Stimulated activated naive B cell treated with anti-CD40 and anti-IgM and Interleukin-4, amounts not matched to agents 10 μg/mL and 1 μg/mL and 100 μg/mL, for 72 hours (primary cell): ENCODE results near the gene CLSTN3.
"Not testable (repeated sequence)": the region's sequence is repeated elsewhere in the genome, so short reads cannot be mapped to it uniquely, and the experiment has no call there.

Experiments
- ATAC-seq, 2 donors: fragments of 150-1000 bp; cut with Tn5 transposase; replicated peaks; 2 replicates each; pipeline ENCODE4 v1.10.0; 2021; ENCODE audit warnings: moderate library complexity in 1 of 2
- DNase-seq: peaks from one replicate; pipeline ENCODE4 v3.0.0; 2021
- H3K27ac Mint-ChIP-seq: one replicate; pipeline ENCODE4 v1.8.0; 2022; ENCODE audit warnings: mild to moderate bottlenecking, mixed read lengths
- H3K27me3 Mint-ChIP-seq, 2 donors: one replicate each; pipeline ENCODE4 v1.8.0; 2022; ENCODE audit warnings: mixed read lengths in 2 of 2
- H3K36me3 Mint-ChIP-seq, 2 donors: one replicate each; pipeline ENCODE4 v1.8.0; 2022; ENCODE audit warnings: mixed read lengths in 2 of 2, mild to moderate bottlenecking in 1 of 2
- H3K4me1 Mint-ChIP-seq, 2 donors: one replicate each; pipeline ENCODE4 v1.8.0; 2022; ENCODE audit warnings: mixed read lengths in 2 of 2, mild to moderate bottlenecking in 1 of 2
- H3K4me3 Mint-ChIP-seq, 2 donors: one replicate each; pipeline ENCODE4 v1.8.0; 2022; ENCODE audit warnings: mild to moderate bottlenecking in 2 of 2, mixed read lengths in 2 of 2, moderate library complexity in 1 of 2
- H3K9me3 Mint-ChIP-seq, 2 donors: one replicate each; pipeline ENCODE4 v1.8.0; 2022; ENCODE audit warnings: mixed read lengths in 2 of 2, mild to moderate bottlenecking in 1 of 2

CLSTN3 gene

GRCh38 chr12:7096979-7097378 lies 33.2 kb upstream of the CLSTN3 start:
- no peaks in the 10 kb centered on the region for H3K9me3 Mint-ChIP-seq

GRCh38 chr12:7099290-7099996 lies 30.7 kb upstream of the CLSTN3 start:
- ATAC-seq (no peak), DNase-seq (no peak)
- Mint-ChIP-seq H3K9me3 (no peaks in the 10 kb centered on the region), H3K36me3 (peaks cover 25 to 26% of the 10 kb centered on the region in 2 donors), H3K27ac (no peak overlapping the region), H3K4me1 (peaks cover 0 to 7% of the 10 kb centered on the region in 2 donors), H3K27me3 (no peaks in the 10 kb centered on the region), H3K4me3 (no peak overlapping the region)

More at GRCh38 chr12:7096979-7097378, 33.2 kb upstream of the CLSTN3 start:
- DNase-seq (no peak), ATAC-seq (no peak)
- Mint-ChIP-seq H3K4me1 (peaks cover 4 to 9% of the 10 kb centered on the region in 2 donors), H3K4me3 (no peak overlapping the region), H3K27ac (no peak overlapping the region), H3K36me3 (peaks cover 15 to 16% of the 10 kb centered on the region in 2 donors), H3K27me3 (peaks cover 0 to 3% of the 10 kb centered on the region in 2 donors)

- H3K27ac Mint-ChIP-seq: no peak overlapping the region
- H3K36me3 Mint-ChIP-seq: peaks cover 25 to 26% of the 10 kb centered on the region in 2 donors
- no peak for ATAC-seq
- H3K4me1 Mint-ChIP-seq: peaks cover 0 to 7% of the 10 kb centered on the region in 2 donors
- no peak overlapping the region for H3K4me3 Mint-ChIP-seq
- DNase-seq: no peak
- no peaks in the 10 kb centered on the region for H3K27me3 Mint-ChIP-seq
- no peaks in the 10 kb centered on the region for H3K9me3 Mint-ChIP-seq
Measured at GRCh38 chr12:7100239-7100638, 29.9 kb upstream of the CLSTN3 start.

DNA sequence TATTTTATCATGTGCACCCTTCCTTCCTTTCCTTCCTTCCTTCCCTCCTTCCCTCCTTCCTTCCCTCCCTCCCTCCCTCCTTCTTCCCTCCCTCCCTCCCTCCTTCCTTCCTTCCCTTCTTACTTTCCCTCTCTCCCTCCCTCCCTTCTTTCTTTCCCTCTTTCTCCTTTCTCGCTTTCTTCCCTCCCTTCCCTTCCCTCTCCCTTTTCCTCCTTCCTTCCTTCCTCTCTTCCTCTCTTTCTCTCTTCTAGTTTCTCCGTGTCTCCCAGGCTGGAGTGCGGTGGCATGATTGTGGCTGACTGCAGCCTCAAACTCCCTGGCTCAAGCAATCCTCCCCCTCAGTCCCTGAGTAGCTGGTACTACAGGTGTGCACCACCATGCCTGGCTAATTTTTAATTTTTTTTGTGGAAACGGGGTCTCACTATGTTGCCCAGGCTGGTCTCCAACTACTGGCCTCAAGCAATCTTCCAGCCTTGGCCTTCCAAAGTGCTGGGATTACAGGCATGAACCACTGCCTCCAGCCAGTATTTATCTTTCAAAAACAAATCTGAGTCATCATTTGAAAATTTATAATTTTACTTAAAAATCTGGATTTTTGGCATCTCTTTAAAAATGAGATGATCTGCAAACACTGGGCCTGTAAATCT lies 29.0 kb upstream of the CLSTN3 start:
- H3K27ac Mint-ChIP-seq: peak overlapping the region; percentile 75
- H3K27me3 Mint-ChIP-seq: no peaks in the 10 kb centered on the region
- peaks cover 5 to 7% of the 10 kb centered on the region in 2 donors for H3K9me3 Mint-ChIP-seq
- H3K4me1 Mint-ChIP-seq: peaks cover 0 to 7% of the 10 kb centered on the region in 2 donors
- H3K36me3 Mint-ChIP-seq: peaks cover 34 to 35% of the 10 kb centered on the region in 2 donors
- DNase-seq (no peak), ATAC-seq (no peak)
- no peak overlapping the region for H3K4me3 Mint-ChIP-seq

GRCh38 chr12:7101694-7102131 lies 28.5 kb upstream of the CLSTN3 start:
- no peak overlapping the region for H3K4me3 Mint-ChIP-seq
- peaks cover 0 to 7% of the 10 kb centered on the region in 2 donors for H3K4me1 Mint-ChIP-seq
- no peaks in the 10 kb centered on the region for H3K27me3 Mint-ChIP-seq
- ATAC-seq (no peak), DNase-seq (no peak)
- peaks cover 9 to 11% of the 10 kb centered on the region in 2 donors for H3K9me3 Mint-ChIP-seq
- no peak overlapping the region for H3K27ac Mint-ChIP-seq
- peaks cover 38 to 40% of the 10 kb centered on the region in 2 donors for H3K36me3 Mint-ChIP-seq

DNA sequence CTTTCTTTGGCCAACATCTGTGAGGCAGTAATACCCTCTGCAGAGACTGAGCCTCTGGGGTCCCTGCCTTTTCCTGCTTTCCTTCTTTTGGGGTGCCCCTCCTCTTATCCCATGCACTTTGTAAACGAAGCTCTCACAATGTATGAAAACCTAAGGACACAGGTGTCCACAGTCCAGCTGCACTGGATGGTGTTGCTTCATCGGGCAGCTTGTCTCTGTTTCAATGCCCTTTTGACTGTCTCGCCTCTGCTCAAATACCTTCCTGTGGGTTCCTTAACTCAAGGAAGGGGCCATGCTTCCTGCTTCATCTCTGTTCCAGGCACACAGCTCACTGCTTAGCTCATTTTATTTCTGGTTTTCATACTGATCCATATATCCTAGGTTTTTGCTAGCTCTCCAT lies 27.6 kb upstream of the CLSTN3 start:
- Mint-ChIP-seq H3K4me3 (no peak overlapping the region), H3K4me1 (peaks cover under 1 to 7% of the 10 kb centered on the region in 2 donors)

DNA sequence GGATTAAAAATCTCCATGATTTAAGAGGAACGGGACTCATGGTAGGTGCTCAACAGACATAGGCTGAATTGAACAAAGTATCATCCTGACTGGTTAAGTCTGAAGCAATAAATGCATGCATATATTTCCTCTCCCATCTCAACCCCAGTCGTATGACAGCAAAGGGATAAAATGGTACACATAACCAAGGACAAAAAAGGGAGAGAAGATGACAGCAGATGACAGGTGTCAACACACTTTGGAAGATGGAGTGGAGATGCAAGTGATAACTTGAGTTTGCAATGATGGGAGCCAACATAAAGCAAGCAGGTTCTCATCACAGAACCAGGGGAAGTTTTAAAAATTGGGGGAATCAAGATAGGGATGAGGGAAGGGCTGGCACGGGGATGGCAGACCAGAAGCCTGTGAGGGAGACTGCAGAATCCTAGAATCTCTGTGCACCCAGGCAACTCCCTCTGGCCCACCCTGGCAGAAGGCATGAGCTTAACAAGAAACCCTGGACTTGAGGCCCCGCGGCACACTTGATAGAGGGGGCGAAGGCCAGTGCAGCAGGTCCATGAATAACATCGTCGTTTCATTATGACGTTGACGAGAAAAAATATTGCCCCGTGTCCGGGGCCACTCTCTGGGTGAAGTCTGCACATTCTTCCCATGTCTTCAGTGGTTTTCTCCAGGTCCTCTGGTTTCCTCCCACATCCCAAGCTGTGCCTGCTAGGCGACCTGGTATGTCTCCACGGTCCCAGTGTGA lies 26.2 kb upstream of the CLSTN3 start:
- ATAC-seq (no peak), DNase-seq (no peak)
- Mint-ChIP-seq H3K4me1 (peaks cover 13 to 17% of the 10 kb centered on the region in 2 donors), H3K27ac (peak overlapping the region; percentile 11), H3K4me3 (no peak overlapping the region), H3K9me3 (peaks cover 9 to 11% of the 10 kb centered on the region in 2 donors), H3K27me3 (no peaks in the 10 kb centered on the region), H3K36me3 (peaks cover 30 to 39% of the 10 kb centered on the region in 2 donors)

More for the DNA sequence above, 27.6 kb upstream of the CLSTN3 start:
- Mint-ChIP-seq H3K27ac (no peak overlapping the region), H3K36me3 (peaks cover 34 to 42% of the 10 kb centered on the region in 2 donors), H3K9me3 (peaks cover 9 to 11% of the 10 kb centered on the region in 2 donors), H3K27me3 (no peaks in the 10 kb centered on the region)
- no peak for DNase-seq
- ATAC-seq: no peak

GRCh38 chr12:7106082-7106481 lies 24.1 kb upstream of the CLSTN3 start:
- peaks cover 9 to 11% of the 10 kb centered on the region in 2 donors for H3K9me3 Mint-ChIP-seq
- no peaks in the 10 kb centered on the region for H3K27me3 Mint-ChIP-seq
- peaks cover 25 to 37% of the 10 kb centered on the region in 2 donors for H3K36me3 Mint-ChIP-seq
- DNase-seq (no peak), ATAC-seq (no peak)
- H3K27ac Mint-ChIP-seq: no peak overlapping the region
- H3K4me1 Mint-ChIP-seq: peaks cover 25 to 30% of the 10 kb centered on the region in 2 donors
- no peak overlapping the region for H3K4me3 Mint-ChIP-seq

DNA sequence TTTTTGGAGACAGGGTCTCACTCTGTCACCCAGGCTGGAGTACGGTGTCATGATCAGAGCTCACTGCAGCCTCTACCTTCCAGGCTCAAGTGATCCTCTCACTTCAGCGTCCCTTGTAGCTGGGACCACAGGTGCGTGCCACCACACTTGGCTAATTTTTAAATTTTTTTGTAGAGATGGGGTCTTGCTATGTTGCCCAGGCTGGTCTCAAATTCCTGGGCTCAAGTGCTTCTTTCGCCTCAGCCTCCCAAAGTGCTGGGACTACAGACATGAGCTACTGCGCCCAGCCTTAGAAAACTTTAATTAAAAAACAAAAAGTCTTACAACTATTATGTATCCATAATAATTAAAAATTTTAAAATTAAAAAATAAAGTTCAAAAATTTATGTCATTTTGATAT lies 23.0 kb upstream of the CLSTN3 start:
- Mint-ChIP-seq H3K36me3 (peaks cover 23 to 33% of the 10 kb centered on the region in 2 donors), H3K4me1 (peaks cover 25 to 30% of the 10 kb centered on the region in 2 donors), H3K9me3 (peaks cover 9 to 11% of the 10 kb centered on the region in 2 donors)
- not testable (repeated sequence) for H3K27ac Mint-ChIP-seq, DNase-seq, ATAC-seq, H3K27me3 Mint-ChIP-seq, H3K4me3 Mint-ChIP-seq

- Mint-ChIP-seq H3K36me3 (peaks cover 20 to 30% of the 10 kb centered on the region in 2 donors), H3K4me3 (peak overlapping the region; percentile 91 to 95), H3K27ac (peak overlapping the region; percentile 95), H3K4me1 (peaks cover 23 to 30% of the 10 kb centered on the region in 2 donors), H3K27me3 (no peaks in the 10 kb centered on the region), H3K9me3 (peaks cover 9 to 11% of the 10 kb centered on the region in 2 donors)
- DNase-seq (no peak), ATAC-seq (no peak)
Measured at GRCh38 chr12:7107636-7108002, 22.6 kb upstream of the CLSTN3 start.

GRCh38 chr12:7108003-7108795 lies 22.0 kb upstream of the CLSTN3 start:
- Mint-ChIP-seq H3K36me3 (peaks cover 20 to 30% of the 10 kb centered on the region in 2 donors), H3K4me3 (peak overlapping the region; percentile 91 to 95), H3K9me3 (peaks cover 9 to 11% of the 10 kb centered on the region in 2 donors), H3K27ac (peak overlapping the region; percentile 95), H3K27me3 (no peaks in the 10 kb centered on the region), H3K4me1 (peaks cover 20 to 32% of the 10 kb centered on the region in 2 donors)
- ATAC-seq (peak; percentile 95 to 98), DNase-seq (peak; percentile 73)

DNA sequence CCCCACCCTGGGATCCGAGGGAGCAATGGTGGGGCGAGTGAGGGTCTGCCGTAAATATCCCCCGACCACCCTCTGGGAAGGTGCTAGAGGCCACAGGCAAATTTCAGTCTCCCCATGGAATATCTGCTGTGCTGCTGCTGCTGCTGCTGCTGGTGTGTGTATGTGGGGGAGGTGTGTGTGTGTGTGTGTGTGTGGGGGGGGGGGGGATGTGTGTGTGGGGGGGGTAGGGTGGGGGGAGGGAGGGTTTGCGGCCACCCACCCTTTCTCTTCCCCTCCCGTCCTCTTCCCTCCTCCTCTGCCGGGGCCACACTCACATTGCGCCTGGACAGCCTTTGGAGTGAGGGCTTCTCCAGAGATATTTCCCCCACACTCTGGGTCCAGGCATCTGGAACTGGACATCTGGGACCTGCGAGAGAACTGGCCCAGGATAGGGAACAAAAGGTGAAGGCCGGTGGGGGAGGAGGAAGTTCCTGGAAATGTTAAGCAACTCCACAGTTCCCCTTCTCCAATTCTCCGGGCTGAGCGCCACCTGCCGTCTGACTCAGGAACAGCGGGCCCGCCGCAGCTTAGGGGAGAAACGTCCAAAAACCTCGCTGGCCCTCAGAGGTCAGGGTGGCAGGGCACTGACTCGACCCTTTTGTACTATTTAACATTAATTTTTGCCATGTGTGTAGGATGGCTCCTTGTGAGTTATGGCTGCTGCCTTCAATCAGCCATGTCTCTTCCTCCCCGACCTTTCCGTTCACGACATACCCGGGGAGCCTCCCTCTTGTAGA lies 21.2 kb upstream of the CLSTN3 start, which contains the start of gene C1RL:
Gene C1RL, minus strand, starts transcription at position 419 of the 776 bp plus-strand sequence. Its CDS starts 34 bp downstream, at position 385.
- peaks cover 9 to 11% of the 10 kb centered on the region in 2 donors for H3K9me3 Mint-ChIP-seq

DNA sequence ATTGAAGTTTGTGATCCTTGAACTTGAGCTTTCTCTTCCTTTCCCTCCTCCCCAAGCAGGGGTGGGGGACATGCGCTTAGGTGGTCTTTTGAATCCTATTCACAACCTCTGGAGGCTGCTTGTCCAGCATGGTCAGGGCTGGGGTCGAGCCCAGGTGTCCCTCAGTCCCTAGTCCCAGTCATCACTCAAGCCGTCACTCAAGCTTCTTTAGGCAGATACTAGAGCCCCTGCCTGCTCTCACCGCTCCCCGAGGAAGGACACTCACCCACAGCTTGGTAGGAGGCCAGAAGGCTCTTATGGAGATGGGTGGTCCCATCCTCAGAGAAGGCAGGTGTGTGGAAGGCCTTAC lies 20.6 kb upstream of the CLSTN3 start:
- peak overlapping the region; percentile 91 to 95 for H3K4me3 Mint-ChIP-seq
- H3K27me3 Mint-ChIP-seq: no peaks in the 10 kb centered on the region
- H3K9me3 Mint-ChIP-seq: peaks cover 9 to 11% of the 10 kb centered on the region in 2 donors
- peaks cover 20 to 36% of the 10 kb centered on the region in 2 donors for H3K4me1 Mint-ChIP-seq
- peaks cover 16 to 32% of the 10 kb centered on the region in 2 donors for H3K36me3 Mint-ChIP-seq
- DNase-seq (no peak), ATAC-seq (no peak)
- H3K27ac Mint-ChIP-seq: peak overlapping the region; percentile 92

More for the DNA sequence above, 21.2 kb upstream of the CLSTN3 start, which contains the start of gene C1RL:
- H3K4me1 Mint-ChIP-seq: peaks cover 20 to 36% of the 10 kb centered on the region in 2 donors
- H3K36me3 Mint-ChIP-seq: peaks cover 16 to 31% of the 10 kb centered on the region in 2 donors
- H3K27ac Mint-ChIP-seq: peak within 1 kb of the TSS; percentile 95
- DNase-seq (peak; percentile 73), ATAC-seq (peak; percentile 53 to 56)
- H3K4me3 Mint-ChIP-seq: peak within 1 kb of the TSS; percentile 91 to 95
- H3K27me3 Mint-ChIP-seq: no peaks in the 10 kb centered on the region
